Measurements from ENCODE around the gene FRMPD4. TPM values are rescaled to one million over a fixed set of nuclear protein-coding genes. Genes with fewer than 3 reads are reported as not detected.
"Not testable (repeated sequence)": the region's sequence is repeated elsewhere in the genome, so short reads cannot be mapped to it uniquely, and the experiment has no call there.

The FRMPD4 gene
- 0.83 TPM for total RNA-seq

DNA sequence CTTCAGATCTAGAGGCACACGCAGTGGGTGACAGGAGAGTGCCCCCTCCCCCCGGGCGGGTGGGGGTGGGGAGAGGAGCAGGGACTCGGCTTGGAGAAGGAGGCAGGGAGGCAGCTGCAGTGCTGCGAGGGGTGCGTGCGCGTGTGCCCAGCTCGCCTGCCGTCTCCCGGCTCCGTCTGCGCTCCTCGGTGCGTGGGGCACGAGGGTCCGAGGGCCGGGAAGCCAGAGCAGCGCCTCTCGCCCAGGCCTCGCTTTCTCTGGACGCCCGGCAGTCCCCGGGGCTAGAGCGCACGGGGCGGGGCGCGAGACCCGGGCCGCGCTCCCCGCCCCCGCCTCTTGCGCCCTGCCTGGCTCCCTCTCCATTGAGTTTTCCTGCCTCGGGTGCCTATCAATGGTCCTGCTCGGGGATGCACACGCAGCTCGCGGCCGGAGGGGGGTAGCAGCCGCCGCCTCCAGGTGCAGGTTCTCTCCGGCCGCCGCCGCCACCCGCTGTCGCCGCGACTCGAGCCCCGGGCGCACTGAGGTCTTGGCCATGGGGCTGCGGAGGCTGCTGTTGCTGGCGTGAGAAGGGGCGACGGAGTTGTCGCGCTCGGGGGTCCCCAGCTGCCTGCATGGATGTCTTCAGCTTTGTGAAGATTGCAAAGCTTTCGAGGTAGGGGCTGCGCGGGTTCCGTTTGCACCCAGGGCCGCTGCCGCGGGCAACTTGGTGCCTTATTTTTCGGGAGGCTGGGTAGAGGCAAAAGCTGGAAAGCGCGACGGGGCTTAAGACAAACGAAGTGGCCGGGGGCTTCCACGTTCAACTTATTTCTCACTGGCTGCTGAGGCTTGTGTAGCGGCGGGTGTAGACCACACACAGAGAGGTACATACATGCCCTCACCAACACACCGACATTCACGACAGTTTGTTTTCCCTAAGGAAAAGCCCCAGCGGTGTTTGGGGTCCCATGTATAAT is at the start of gene FRMPD4:
Gene FRMPD4 (plus strand): TSS at position 113 of the 953 bp plus-strand sequence. CDS start 499 bp downstream, at position 612.
- no peak for DNase-seq (ENCODE audit: low spot score)

DNA sequence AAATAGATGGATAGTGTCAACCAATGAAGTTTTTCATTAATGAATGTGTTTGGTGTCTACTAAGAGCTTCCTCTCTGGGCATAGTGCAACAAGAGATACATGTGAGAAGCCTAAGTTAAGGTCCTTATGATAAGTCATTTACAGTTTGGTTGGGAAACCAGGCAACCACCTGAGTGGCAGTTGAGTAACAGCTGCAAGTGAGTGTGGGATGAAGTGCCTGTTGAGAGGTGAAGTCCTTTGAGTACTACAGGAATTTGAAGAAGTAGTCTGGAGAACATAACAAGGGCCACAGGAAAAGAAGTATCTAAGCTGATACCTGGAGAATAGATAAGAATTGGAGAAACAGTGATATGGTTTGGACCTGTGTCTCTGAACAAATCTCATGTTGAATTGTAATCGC is 48.5 kb upstream of the FRMPD4 start:
- DNase-seq (ENCODE audit: low spot score): no peak

DNA sequence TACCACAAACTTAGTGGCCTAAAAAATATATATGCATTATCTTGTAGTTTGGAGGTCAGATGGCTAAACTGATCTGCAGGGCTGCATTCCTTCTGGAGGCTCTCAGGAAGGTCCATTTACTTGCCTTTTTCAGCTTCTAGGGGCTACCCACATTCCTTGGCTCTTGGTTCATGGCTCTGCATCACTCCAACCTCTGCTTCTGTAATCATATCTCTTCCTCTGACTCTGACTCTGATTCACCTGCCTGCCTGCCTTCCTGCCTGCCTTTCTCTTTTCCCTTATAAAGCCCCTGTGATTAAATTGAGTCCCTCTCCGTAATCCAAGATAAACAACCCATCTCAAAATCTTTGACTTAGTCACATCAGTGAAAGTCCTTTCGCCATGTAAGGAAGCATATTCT is 25.0 kb upstream of the FRMPD4 start:
- no peak for DNase-seq (ENCODE audit: low spot score)

DNA sequence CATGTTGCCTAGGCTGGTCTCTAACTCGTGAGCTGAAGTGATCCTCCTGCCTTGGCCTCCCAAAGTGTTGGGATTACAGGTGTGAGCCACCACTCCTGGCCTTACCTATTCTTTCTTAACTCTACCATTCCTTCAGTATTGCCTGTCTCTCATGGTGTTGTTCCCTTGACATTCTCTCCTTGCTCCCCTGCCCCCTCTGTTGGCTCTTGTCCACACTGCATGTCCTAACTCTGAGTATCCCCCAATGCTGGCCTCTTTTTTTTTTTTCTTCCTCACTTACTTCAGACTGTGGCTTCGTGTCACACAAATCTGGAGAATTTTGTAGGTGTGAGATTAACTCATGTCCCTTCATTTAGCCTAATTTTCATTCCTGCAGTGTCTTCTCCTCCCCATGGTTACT is 22.9 kb upstream of the FRMPD4 start:
- no peak for DNase-seq (ENCODE audit: low spot score)

DNA sequence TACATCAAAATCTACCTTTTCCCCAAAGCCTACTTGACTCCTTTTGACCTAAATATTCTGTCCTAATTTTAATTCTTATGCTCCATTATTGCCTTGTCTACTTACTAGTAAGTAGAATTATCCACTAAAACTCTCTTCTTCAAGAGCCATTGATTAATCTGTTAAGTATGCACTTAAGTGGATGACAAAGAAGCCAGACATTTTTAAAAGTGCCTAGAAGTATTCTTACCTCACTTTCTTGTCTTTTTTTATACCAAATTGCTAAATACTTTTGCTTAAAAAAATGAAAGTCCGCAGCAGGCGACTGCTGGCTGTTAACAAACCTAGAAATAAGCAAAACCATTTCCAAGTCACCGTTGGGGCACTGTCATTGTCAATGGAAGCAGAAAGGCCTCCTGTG is 20.1 kb upstream of the FRMPD4 start:
- no peak for DNase-seq (ENCODE audit: low spot score)

DNA sequence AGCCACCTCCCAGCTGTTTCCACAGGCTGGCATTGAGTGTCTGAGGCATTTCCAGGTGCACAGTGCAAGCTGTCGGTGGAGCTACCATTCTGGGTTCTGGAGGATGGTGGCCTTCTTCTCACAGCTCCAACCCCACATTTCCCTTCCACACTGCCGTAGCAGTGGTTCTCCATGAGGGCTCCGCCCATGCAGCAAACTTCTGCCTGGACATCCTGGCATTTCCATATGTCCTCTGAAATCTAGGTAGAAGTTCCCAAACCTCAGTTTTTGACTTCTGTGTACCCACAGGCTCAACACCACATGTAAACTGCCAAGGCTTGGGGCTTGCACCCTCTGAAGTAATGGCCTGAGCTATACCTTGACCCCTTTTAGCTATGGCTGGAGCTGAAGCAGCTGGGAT is 10.3 kb upstream of the FRMPD4 start:
- no peak for DNase-seq (ENCODE audit: low spot score)

DNA sequence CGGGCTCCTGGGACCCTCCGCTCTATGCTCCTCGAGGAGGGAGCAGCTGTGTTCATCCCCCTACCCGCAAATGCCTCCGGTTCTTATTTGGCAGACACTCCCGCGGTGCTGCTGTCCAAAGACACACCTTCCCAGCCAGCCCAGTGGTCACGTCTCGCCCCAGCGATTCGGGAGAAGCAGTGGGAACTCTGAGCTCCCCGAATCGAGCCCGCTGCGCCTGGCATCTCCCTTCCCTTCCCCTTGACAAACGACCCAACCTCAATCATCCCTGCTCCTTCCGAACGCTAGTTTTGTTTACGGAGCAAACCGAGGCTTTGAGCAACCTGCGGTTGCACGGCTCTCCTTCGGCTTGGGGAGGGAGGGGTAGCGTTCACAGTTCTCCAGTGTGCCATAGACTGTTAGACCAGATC is 317 bp upstream of the FRMPD4 start:
- DNase-seq (ENCODE audit: low spot score): no peak

DNA sequence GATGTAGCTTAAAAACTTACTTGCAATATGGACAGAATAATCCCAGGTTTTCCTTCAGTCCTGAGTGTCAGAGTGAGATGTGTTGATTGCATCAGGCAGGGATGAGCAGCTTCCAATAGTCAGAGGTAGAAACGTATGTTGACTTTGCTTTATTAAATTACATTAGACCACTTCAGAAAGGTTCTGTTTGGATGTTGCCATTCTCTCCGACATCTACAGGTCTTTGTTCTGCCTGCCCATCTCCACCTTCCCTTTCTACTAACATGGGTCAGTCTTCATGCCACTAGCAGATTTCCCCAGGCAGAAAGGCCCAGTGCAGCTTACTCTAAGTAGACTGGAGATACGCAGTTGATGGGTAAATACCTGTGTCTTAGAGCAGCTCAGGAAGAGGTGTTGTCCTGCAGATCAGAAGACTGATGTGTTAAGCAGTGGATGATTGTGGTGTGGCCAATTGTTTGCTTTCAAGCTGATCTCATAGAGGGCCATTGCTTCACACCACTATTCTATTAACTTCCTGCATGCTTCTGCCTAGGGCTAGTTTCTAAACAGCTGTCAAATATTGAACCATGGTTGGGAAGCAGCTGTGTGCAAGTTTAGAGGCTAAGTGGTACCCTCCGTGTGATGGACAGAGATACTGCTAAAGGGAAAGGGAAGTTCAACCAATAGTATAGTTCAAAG is 1.8 kb downstream of the FRMPD4 start:
- no peak for DNase-seq (ENCODE audit: low spot score)

DNA sequence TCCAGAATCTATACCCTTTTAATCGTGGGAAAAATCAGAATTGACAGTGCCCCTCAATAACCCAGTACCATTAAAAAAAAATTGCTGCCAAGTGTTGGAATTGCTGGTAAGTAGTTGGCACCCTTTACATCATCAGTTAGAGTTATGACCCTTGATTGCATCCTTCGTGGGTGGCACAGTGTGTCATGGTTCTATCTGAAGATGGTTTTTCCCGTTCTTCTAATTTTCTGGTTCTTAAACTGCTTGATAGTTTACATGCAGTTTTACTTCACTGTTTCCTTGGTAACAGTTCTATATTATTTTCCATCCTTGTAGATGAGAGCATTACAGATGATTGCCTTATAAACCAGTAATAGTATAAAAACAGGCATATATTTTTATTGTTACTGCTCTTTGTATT is 3.2 kb downstream of the FRMPD4 start:
- no peak for DNase-seq (ENCODE audit: low spot score)

DNA sequence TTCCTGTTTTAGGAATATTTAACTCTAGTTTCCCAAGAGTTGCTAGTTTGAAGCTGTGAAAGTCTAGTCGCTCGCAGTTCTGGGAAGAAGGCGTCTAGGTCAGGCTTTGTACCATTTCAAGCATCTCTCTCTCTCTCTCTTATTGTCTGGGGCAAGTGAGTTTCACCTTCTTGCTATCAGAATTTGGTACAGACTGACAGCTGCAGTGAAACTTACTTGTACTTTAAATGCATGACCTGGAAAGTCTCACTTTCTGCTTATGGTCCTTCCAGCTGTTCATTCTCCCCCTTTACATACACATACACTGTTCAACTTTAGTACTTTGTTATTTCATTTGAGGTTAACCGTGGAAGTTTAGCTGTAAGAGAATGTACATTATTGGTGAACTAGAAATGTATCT is 4.4 kb downstream of the FRMPD4 start:
- no peak for DNase-seq (ENCODE audit: low spot score)

DNA sequence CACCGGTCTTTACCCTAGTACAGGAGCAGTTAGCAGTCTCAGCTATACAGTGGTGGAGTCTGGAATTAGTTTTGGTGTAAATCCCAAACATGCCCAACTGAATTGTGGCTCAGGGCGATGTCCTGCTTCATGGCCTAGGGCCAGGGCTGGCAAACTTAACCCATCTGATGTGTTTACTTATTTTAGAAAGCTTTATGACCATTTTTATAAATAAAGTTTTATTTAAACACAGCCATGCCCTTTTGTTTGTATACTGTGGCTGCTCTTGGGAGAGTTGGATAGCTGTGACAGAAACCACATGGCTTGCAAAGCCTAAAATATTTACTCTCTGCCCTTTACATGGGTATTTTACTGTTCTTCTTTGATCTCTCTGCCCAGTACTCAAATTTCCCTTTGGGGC is 7.1 kb downstream of the FRMPD4 start:
- no peak for DNase-seq (ENCODE audit: low spot score)

DNA sequence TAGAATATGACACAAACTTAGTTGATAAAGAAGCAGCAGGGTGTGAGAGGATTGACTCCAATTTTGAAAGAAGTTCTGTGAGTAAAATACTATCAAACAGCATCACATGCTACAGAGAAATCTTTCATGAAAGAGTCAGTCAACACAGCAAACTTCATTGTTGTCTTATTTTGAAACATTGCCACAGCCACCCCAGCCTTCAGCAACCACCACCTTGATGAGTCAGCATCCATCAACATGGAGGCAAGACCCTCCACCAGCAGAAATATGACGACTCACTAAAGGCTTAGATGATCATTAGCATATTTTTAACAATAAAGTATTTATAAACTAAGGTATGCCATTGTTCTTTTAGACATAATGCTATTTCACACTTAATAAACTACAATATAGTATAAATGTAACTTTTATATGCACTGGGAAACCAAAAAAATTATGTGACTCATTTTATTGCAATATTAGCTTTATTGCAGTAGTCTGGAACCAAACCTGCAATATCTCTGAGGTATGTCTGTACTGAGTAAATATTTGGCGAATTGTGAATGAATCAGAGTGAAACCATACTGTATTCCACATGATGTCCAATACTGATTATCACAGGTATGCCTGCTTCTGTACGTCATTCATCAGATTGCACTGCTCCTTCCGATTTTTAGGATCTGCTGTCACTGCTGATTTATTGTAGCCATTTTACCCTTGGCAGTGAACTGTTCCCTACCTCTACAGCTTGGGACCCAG is 11.6 kb downstream of the FRMPD4 start:
- no peak for DNase-seq (ENCODE audit: low spot score)

DNA sequence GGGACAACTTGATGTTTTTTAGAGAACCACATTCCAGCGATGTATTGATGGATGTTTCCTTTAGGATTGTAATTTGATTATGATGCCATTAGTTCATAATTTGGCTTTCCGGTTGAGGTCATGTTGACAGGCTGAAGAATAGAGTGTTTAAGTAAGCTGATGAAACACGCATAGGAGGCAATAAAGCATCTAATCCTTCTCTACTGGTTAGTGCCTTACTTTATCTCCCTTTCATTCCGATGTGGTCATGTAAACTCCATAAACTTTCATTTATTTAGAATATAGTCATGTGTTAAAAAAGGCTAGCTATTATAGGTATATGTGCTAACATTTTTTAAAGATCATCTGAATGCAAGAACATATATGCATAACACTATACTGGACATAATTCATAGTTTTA is 15.0 kb downstream of the FRMPD4 start:
- no peak for DNase-seq (ENCODE audit: low spot score)

DNA sequence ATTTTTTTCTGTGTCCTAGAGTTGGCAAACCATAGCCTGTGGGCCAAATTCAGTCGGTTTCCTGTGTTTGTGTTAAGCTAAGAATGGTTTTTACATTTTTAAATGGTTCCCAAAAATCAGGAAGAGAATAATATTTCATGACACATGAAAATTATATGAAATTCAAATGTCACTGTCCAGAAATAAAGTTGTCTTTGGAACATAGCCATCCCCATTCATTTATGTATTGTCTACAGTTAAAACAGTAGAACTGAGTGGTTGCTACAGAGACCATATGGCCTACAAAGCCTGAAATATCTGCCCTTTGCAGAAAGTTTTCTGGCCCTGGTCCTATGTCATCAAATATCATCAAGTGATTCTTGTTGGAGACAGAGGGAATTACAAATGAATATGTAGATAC is 15.5 kb downstream of the FRMPD4 start:
- no peak for DNase-seq (ENCODE audit: low spot score)

DNA sequence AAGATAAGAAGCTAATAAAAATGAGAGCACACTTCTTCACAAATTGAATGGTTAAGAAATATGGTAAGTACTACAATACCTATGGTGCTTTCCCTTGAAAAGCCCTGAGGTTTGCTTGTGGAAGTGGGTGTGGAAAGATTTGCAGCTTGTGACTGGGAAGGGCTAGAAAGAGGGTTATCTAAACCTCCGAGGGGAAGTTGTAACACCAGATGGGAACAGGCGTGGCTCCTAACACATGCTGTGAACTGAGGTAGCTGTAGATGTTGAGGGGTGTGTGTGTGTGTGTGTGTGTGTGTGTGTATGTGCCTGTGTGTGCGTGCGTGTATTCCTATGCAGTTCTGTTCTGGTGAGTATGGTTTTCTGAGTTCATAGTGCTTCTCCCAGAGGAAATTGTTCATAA is 21.5 kb downstream of the FRMPD4 start:
- DNase-seq (ENCODE audit: low spot score): no peak

DNA sequence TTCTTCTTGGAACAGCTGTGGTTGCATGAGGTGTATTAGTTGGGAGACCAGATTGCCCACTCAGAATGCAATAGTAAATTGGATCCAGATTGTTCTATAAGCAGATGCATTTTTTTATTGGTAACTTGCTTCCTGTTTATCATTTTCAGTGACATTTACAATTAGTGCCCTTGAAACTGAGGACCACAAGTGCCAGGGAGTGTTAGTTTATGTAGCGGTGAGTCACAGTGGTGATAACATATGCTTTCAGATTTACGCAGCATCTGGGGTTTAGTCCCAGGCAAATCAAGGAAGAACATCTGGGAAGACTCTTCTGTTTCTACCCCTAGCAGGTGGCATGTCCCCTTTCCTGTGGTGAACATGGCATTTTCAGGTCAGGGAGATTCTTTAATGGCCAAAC is 24.1 kb downstream of the FRMPD4 start:
- no peak for DNase-seq (ENCODE audit: low spot score)

DNA sequence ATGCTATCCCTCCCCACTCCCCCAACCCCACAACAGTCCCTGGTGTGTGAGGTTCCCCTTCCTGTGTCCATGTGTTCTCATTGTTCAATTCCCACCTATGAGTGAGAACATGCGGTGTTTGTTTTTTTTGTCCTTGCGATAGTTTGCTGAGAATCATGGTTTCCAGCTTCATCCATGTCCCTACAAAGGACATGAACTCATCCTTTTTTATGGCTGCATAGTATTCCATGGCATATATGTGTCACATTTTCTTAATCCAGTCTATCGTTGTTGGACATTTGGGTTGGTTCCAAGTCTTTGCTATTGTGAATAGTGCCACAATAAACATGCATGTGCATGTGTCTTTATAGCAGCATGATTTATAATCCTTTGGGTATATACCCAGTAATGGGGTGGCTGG is 25.9 kb downstream of the FRMPD4 start:
- not testable (repeated sequence) for DNase-seq (ENCODE audit: low spot score)

DNA sequence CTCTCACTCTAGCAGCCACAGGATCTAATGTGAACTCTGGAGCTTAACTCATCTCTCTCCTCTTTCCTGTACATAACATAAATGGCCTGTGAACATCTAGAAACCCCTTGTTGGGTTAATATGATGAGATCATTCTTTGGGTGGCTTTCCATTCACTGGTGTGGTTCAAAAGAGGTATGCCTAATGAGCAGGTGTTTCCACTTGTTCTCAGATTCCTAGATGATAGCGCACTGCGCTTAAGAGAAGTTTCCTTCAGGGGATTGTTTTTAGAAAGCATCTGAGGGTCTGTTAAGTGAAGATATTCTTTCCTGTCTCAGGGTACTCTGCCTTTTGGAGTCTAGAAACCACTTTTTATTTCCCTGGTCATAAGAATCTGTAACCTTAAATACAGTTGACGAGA is 32.5 kb downstream of the FRMPD4 start:
- DNase-seq (ENCODE audit: low spot score): no peak

DNA sequence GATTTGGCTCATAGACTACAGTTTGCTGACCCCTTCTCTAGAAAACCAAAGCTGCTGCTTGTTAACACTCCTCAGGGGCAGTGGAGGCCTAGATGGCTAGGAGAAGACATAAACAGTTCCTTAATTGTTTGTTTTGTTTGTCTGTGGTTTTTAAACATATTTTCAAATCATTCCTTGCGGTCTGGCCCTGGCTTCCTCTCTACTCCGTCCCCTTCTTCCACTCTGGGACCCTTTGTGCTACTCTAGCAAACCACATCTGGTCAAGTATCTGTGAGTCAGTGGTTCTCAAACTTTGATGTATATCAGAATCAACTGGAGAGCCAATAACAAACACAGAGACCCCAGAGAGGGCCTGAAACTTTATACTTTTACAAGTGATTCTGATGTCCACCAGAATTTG is 36.1 kb downstream of the FRMPD4 start:
- no peak for DNase-seq (ENCODE audit: low spot score)

DNA sequence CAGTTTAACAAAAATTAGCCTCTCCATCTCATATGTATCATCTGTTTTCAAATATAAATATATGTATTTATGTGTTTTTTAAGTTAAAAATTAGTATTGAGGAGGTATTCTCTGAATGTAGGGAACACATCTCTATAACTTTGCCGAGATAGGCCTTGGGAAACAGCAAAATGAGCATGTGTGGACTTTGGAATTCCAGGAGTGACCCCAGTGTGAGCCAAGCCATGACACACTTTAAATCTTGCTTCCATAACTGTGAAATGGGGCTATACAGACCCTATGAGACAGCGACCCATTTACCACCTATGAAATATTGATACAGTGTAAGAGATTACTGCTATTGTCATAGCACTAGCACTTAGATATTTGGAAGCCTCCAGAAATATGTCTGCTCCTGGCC is 58.8 kb downstream of the FRMPD4 start:
- no peak for DNase-seq (ENCODE audit: low spot score)

DNA sequence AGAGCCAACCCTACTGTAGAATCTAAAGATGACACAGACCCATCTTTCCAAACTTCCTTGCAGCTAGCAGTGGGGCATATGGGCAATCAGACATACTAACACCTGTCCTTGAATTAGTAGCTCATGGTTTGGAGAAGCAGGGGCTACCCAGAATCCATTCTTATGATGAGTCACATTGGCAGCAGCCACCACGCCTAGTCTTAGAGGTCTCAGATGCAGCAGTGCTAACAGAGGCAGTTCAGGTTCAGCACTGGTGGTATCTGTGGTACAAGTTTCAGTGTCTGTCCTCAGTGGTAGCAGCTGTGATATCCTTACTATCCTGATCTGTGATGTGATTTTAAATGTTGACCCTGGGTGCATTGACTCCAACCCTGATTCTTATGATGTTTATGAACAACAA is 68.1 kb downstream of the FRMPD4 start:
- no peak for DNase-seq (ENCODE audit: low spot score)

DNA sequence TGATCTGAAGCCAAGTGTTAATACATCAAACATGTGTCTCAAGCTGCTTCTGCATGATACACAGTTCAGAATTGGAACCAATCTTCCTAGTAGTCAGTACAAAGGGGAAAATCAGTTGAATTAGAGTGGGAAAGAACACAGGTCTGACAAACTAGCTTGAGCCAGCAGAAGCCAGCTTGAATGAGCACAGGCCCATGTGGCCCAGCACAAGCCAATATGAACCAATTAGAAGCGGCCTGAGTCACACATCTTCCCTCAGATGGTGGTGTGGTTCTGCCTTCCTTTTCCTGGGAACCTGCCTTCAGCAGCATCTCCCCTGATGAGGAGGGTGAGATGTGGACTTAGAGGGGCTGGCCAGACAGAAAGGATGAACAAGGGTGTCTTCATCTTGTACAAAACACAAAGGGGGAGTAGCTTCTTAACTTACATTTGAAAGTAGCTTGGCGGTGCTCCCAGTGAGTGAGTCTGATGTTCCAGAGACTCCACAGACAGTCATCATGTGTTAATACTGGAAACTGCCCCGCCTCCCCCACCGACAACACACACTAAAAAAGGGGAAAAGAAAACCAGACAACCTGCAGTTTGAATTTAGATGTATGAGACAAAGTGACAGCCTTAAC is 72.0 kb downstream of the FRMPD4 start:
- DNase-seq (ENCODE audit: low spot score): no peak
